VCaP (cell line): ENCODE measurements around the gene NCKAP5.

Source experiments
- H3K27ac ChIP-seq: fragments of 450-650 bp; 2 replicates; pipeline ENCODE4 v1.5.1; 2017
- TF ChIP-seq, protein P1 (sequence below): fragments of 450-650 bp; conservative IDR thresholded peaks from 2 replicates; pipeline ENCODE4 v1.5.1; 2017; ENCODE audit warnings: mild to moderate bottlenecking, moderate library complexity

Gene NCKAP5

DNA sequence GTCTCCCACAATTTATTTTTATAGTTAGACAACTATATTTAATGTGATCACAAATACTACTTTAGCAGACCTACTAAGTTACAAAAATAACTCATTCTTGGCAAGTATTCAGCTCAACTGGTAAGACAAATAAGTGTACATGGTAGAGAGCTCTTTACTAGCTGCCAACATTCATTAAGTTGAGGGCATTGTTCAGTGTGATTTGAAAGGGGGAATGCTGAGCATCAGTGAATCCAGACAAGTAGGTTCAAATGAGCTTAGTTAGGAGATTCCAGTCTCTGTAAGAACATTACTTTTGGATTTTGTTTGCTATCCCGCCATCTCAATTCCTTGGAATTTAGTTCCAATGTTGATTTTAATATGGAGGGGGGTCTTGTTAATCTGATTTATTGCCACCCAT lies 710.9 kb downstream of the NCKAP5 start:
- TF ChIP-seq, protein P1, sequence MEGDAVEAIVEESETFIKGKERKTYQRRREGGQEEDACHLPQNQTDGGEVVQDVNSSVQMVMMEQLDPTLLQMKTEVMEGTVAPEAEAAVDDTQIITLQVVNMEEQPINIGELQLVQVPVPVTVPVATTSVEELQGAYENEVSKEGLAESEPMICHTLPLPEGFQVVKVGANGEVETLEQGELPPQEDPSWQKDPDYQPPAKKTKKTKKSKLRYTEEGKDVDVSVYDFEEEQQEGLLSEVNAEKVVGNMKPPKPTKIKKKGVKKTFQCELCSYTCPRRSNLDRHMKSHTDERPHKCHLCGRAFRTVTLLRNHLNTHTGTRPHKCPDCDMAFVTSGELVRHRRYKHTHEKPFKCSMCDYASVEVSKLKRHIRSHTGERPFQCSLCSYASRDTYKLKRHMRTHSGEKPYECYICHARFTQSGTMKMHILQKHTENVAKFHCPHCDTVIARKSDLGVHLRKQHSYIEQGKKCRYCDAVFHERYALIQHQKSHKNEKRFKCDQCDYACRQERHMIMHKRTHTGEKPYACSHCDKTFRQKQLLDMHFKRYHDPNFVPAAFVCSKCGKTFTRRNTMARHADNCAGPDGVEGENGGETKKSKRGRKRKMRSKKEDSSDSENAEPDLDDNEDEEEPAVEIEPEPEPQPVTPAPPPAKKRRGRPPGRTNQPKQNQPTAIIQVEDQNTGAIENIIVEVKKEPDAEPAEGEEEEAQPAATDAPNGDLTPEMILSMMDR: no peak
- no peak overlapping the region for H3K27ac ChIP-seq

DNA sequence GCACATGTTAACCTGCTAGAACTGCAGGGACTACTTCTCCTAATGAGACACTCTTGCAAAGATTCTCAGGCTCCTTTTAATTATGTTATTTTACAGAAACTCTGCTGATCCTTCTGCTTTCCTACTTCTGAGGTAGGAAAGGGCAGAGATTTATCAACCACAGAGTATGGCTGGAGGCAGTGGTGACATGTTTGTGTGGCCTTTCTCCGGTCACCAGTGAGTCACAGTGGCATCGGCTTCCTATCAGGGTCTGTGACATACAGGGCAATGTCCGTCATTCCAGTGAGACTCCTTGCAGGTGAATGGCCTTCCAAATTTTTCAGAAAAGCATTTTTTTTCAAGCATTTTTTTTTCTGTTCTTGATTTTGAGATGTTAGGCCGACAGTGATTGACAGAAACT lies 717.6 kb downstream of the NCKAP5 start:
- TF ChIP-seq, protein P1: no peak
- H3K27ac ChIP-seq: no peak overlapping the region

DNA sequence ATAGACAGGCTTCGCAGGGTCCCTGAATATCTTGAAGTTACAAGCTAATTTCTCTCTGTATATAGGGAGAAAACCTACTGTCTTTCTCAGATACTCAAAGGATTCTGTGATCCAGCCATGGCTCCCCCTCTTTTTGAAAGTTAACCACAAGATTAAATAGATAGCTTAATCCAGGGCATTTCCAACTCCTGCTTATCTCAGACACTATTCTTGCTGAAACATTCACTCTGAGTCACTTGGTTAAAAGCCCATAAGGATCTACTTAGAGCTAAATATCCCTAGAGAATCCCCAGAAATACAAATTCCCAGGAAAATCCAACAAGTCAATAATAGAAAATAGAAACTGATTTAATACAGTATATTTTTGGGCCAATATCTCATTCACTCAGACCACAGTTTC lies 719.1 kb downstream of the NCKAP5 start:
- no peak overlapping the region for H3K27ac ChIP-seq
- TF ChIP-seq, protein P1: no peak

DNA sequence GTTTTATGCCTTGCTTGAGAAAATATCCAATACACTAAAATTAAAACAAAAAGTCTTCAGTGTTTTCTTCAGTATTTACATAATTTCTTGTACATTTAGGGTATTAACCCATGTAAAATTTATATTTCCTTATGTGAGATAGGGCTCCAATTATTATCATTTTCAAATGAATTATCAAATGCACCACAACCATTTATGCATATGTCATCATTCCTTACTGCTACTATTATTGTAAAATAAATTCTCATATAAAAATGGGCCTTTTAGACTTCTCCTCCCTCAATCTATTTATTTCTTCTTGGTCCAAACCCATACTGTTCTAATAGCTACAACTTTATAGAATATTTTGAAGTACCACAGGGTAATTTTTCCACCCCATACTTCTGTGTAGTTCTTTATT lies 722.9 kb downstream of the NCKAP5 start:
- TF ChIP-seq, protein P1: no peak
- no peak overlapping the region for H3K27ac ChIP-seq

DNA sequence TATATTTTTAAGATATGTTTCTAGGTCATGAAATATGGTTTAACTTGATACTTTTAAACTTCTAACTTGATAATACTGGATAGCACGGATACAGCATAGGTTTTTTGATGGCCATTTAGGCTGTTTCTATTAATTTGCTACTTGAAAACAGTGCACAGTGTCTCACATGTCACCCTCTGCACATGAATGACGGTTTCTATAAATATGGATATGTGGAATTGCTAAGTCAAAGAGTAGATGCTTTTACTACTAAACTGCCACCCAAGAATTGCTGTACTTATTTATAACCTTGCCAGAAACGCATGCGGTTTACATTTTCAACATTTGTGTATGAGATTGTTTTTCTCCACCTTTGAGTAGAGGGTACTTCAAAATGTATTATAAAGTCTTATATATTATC lies 723.7 kb downstream of the NCKAP5 start:
- TF ChIP-seq, protein P1: no peak
- H3K27ac ChIP-seq: no peak overlapping the region

DNA sequence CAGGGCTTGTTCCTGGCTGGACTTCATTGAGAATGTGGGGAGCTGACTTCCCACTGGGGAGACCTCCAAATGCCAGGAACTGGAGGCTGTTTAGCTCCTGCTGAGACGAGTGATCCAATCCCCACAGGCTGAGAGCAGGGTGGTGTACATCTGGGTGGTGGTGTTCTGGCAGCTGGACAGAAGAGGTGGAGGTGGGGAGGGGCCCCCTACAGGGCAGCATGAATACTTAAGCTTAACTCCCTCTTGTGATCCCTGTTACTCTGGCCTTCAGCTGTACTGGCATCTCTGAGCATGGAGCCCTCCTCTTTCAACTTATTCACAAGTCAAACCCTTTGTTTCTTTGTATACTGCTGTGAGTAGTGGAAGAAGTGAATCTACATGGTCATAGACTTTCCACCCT lies 730.5 kb downstream of the NCKAP5 start:
- H3K27ac ChIP-seq: no peak overlapping the region
- TF ChIP-seq, protein P1: no peak

DNA sequence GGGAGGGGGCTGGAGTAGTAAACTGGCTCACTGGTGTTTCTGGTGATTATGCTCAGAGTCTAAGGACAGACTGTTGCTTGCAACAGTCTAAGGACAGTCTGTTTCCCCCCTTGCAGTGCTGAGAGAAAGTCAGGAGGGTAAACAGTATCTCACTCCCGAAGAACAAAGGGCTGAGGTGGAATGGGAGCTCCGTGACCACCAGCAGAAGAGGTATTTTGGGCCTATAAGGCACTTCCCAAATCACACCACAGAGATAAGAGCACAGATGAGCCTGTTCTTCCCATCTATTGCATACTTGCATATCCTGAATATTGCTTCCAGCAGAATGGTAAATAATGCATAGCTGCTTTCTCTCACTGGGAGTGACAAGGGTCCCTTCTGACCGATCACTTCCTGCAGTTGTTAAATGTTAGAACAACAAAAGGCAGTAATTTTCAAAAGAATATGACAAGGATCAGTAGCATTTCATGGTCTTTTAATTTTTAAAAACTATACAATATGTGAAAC lies 737.9 kb downstream of the NCKAP5 start:
- TF ChIP-seq, protein P1: no peak
- no peak overlapping the region for H3K27ac ChIP-seq
